Effector memory CD4-positive, alpha-beta T cell (primary cell): ENCODE results near the gene SHISA4.

ENCODE experiments used
- DNase-seq, 3 donors: peaks; one replicate each; pipeline ENCODE4 v3.0.0-alpha.2; 2020
- H3K27ac ChIP-seq: 2 replicates; pipeline ENCODE4 v1.7.0; 2013; ENCODE audit warnings: mild to moderate bottlenecking, low read length, moderate library complexity; ENCODE audit not compliant: insufficient read depth, poor library complexity, severe bottlenecking
- H3K27me3 ChIP-seq: replicated peaks from 2 replicates; pipeline ENCODE4 v1.7.0; 2013; ENCODE audit warnings: mild to moderate bottlenecking, low read length; ENCODE audit not compliant: insufficient read depth, control insufficient read depth, poor library complexity, severe bottlenecking
- H3K36me3 ChIP-seq: 2 replicates; pipeline ENCODE4 v1.7.0; 2013; ENCODE audit warnings: mild to moderate bottlenecking, low read length, moderate library complexity; ENCODE audit not compliant: control insufficient read depth, insufficient read depth
- H3K4me1 ChIP-seq: 2 replicates; pipeline ENCODE4 v1.7.0; 2013; ENCODE audit warnings: low read length, mild to moderate bottlenecking; ENCODE audit not compliant: control insufficient read depth, insufficient read depth, poor library complexity, severe bottlenecking
- H3K4me3 ChIP-seq: 2 replicates; pipeline ENCODE4 v1.7.0; 2013; ENCODE audit warnings: low read length, low read depth, mild to moderate bottlenecking; ENCODE audit not compliant: insufficient read depth, poor library complexity, severe bottlenecking
- H3K9me3 ChIP-seq: 2 replicates; pipeline ENCODE4 v1.7.0; 2013; ENCODE audit warnings: mild to moderate bottlenecking, low read length, moderate library complexity; ENCODE audit not compliant: control insufficient read depth

SHISA4 gene

DNA sequence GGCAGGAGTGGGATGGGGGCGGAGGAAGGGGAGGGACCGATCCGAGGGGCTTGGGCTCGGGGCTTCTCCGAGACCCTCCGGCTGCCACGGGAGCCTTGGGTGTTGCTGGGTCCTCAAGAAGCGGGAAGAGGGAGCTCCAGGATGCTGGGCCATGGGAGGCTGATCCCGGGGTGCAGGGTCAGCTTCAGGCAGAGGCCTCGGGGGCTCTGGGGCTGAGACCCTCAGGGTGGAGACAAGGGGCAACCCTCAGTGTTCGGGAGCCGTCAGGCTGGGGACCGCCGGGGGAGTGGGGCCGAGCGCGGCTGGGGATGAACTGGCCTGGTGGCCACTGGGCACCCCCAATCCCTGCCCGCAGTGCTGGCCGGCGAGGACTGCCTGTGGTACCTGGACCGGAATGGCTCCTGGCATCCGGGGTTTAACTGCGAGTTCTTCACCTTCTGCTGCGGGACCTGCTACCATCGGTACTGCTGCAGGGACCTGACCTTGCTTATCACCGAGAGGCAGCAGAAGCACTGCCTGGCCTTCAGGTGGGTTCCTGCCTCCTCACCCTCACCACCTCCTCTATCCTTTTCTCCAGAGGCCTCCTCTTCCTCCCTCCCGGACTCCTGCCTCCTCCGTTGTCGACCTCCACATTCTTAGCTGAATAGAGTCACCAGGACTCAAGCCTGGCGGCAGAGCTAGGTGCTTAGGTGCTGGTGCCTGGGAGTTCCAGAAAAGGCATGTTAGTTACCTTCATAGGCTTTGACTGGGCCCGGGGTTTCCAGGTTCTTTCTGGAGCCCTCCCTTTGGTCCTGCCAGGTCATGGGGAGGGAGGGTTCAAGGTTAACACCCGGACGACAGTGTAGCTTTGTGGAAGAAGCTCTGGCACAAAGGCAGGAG lies 631 bp downstream of the SHISA4 start:
- Histone ChIP-seq H3K27ac (no peak overlapping the region), H3K9me3 (no peaks in the 10 kb centered on the region), H3K36me3 (no peaks in the 10 kb centered on the region), H3K27me3 (peaks cover 36% of the 10 kb centered on the region), H3K4me1 (peaks cover 12% of the 10 kb centered on the region), H3K4me3 (peak overlapping the region; percentile 55)
- no peak for DNase-seq

DNA sequence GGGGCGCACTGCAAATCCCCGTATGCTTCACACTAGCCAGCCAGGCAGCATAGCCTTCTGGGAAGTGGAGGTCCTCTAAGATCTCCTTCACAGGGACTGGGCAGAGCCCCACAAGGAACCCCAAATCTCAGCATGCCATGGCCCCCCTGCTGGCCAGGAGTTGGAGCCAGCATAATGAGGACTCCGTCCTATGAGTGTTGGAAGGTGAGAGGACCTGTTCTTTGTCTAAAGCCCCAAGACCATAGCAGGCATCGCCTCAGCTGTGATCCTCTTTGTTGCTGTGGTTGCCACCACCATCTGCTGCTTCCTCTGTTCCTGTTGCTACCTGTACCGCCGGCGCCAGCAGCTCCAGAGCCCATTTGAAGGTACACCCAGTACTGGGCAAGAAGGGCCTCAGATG lies 1.5 kb downstream of the SHISA4 start:
- Histone ChIP-seq H3K36me3 (no peaks in the 10 kb centered on the region), H3K9me3 (no peaks in the 10 kb centered on the region), H3K4me3 (no peak overlapping the region), H3K4me1 (peaks cover 12% of the 10 kb centered on the region), H3K27ac (no peak overlapping the region), H3K27me3 (peaks cover 36% of the 10 kb centered on the region)
- no peak for DNase-seq

DNA sequence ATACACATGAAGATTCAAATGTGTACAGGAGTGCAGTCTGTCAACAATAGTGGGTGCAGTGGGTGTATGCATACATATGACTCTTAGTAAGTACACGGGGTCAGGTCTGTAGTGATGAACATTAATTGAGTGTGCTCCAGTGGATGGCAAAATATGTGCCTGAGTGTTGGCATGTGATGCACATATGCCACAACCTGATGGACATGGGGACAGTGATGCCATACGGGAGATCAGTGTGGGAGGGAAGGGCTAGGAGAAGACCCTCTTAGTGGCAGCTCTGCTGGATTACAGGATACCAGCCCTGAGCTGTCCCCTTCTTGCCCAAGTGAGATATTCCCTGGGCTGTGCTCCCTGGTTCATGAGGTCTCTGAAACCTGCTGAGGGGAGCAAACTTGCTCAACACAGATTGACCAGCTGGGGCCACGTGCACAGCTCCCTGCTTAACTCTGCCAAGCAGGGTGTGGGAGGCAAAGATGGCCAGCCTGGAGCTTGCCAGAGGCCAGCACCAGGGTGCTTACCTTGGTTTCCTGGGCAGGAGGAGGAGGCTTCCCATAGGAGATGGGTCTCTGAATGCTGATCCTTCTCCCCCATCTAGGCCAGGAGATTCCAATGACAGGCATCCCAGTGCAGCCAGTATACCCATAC lies 2.2 kb downstream of the SHISA4 start:
- H3K4me1 ChIP-seq = peaks cover 12% of the 10 kb centered on the region

DNA sequence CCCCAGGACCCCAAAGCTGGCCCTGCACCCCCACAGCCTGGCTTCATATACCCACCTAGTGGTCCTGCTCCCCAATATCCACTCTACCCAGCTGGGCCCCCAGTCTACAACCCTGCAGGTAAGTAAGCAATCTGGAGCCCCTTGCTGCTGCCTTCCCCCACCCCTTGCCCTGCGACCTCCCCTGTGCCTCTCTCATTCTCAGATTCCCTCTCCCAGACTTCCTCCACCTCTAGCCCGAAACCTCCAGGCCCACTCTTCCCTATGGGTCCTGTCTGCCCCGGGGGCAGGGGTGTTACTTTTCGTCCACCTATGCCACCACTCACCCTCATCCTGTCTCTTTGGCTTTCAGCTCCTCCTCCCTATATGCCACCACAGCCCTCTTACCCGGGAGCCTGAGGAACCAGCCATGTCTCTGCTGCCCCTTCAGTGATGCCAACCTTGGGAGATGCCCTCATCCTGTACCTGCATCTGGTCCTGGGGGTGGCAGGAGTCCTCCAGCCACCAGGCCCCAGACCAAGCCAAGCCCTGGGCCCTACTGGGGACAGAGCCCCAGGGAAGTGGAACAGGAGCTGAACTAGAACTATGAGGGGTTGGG lies 2.9 kb downstream of the SHISA4 start:
- DNase-seq = no peak
- H3K36me3 ChIP-seq = no peaks in the 10 kb centered on the region
- no peak overlapping the region for H3K4me3 ChIP-seq
- H3K9me3 ChIP-seq = no peaks in the 10 kb centered on the region
- H3K27me3 ChIP-seq = peaks cover 36% of the 10 kb centered on the region
- H3K4me1 ChIP-seq = peaks cover 12% of the 10 kb centered on the region
- H3K27ac ChIP-seq = no peak overlapping the region

More for the DNA sequence above, 2.2 kb downstream of the SHISA4 start:
- Histone ChIP-seq H3K27me3 (peaks cover 36% of the 10 kb centered on the region), H3K27ac (no peak overlapping the region), H3K36me3 (no peaks in the 10 kb centered on the region), H3K4me3 (no peak overlapping the region), H3K9me3 (no peaks in the 10 kb centered on the region)
- DNase-seq = no peak

DNA sequence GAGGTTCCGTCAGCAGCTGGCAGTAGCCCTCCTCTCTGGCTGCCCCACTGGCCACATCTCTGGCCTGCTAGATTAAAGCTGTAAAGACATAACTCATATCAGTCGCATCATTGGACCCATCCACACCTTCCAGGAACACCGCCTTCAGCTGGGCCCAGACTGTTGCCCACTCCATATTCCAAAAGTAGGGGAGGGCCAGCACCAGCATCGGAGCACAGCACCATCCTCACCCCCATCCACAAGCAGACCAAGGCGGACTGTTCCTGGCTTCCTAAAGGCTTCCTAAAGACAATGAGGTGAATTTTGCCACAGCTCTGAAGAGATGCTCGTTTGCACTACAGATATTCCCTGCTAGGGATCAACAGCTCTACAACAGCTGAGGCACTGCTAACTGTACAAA lies 3.5 kb downstream of the SHISA4 start:
- Histone ChIP-seq H3K27me3 (peaks cover 36% of the 10 kb centered on the region), H3K4me3 (no peak overlapping the region), H3K36me3 (no peaks in the 10 kb centered on the region), H3K9me3 (no peaks in the 10 kb centered on the region), H3K4me1 (peaks cover 12% of the 10 kb centered on the region), H3K27ac (no peak overlapping the region)
- DNase-seq = no peak

DNA sequence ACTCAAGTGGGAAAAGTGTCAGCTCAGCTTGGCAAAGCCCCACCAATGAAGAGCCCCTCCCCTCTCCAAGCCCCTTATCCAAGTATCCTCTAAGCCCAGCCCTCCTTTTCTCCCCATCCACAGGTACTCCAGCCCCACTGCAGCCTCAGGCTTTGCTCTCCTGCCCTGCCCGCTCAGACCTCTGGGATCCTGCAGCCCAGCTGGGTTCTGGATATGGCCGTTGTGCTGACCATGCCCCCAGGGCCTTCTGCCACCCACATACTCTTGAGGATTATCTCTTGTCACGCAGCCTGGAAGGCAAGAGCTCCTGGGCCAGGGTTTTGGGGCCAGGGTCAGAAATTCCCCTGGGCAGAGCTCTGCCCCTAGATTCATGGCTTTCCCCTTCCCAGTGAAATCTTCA lies 4.7 kb downstream of the SHISA4 start:
- H3K36me3 ChIP-seq = no peaks in the 10 kb centered on the region
- H3K9me3 ChIP-seq = no peaks in the 10 kb centered on the region
- H3K4me3 ChIP-seq = no peak overlapping the region
- peaks cover 10% of the 10 kb centered on the region for H3K4me1 ChIP-seq
- no peak overlapping the region for H3K27ac ChIP-seq
- DNase-seq = no peak
- peaks cover 25% of the 10 kb centered on the region for H3K27me3 ChIP-seq

DNA sequence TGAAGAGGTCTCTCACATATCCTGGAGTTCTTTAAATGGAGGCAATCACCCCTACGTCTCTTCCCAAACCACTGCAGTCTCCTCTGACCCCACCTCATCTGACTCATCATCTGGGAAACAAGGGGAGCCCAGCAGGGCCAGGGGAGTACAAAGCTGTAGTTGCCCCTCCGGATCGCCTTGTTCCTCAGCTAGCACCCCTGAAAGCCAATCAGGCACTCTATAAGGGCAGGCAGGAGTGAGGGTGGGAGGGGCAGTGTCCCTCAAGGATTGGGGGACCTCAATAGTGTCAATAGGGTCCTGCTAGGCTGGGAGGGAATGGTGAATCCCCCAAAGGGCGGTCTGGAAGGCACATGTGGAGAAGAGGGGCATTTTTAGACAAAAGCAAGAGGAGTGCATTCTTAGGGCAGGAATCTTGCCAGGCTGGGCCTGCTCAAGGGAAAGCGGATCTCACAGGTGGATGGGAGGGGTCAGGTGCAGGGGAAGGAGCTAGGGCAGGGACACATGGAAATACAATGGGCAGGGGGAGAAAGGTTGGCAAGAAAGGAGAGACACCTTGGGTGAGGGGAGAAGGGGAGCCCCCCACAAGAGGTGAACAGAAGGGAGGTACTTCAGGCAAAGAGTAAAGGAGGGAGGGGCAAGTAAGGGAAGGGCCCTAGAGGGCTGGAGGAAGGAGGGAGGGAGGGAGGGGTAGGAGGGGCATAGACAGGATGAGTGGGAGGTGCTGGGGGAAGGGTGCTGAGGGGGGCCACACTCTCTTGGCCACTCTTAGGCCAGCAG lies 5.8 kb downstream of the SHISA4 start:
- H3K27ac ChIP-seq = no peak overlapping the region
- peaks cover 15% of the 10 kb centered on the region for H3K27me3 ChIP-seq
- H3K4me1 ChIP-seq = no peaks in the 10 kb centered on the region
- H3K36me3 ChIP-seq = no peaks in the 10 kb centered on the region
- H3K9me3 ChIP-seq = no peaks in the 10 kb centered on the region
- no peak for DNase-seq
- H3K4me3 ChIP-seq = no peak overlapping the region

DNA sequence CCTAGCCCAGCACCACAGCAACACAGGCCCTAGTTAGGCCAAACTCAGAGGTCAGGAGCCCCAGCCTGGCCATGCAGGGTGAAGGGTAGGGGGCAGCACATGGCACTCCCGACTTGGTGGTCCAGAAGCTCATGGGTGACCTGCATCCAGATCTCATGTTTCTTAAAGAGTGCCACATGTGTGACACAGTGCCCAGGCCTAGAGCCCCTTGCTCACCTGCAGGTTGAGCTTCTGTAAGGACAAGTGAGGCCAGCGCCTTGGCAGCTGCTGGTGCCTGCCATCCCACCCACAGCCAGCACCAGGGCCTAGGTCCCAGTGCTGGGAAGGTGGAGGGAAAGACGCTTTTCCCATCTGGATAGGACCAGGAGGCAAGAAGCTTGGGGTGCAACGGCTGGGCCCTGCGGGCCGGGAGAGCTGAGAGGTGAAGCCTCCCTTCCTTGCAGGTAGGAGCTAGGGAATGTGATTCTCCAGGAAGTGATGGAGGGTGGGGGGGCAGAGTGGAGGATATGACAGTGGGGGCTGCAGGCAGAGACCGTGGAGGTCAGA lies 6.5 kb downstream of the SHISA4 start:
- Histone ChIP-seq H3K27ac (no peak overlapping the region), H3K9me3 (no peaks in the 10 kb centered on the region), H3K36me3 (no peaks in the 10 kb centered on the region), H3K27me3 (peaks cover 8% of the 10 kb centered on the region), H3K4me1 (no peaks in the 10 kb centered on the region), H3K4me3 (no peak overlapping the region)
- no peak for DNase-seq

DNA sequence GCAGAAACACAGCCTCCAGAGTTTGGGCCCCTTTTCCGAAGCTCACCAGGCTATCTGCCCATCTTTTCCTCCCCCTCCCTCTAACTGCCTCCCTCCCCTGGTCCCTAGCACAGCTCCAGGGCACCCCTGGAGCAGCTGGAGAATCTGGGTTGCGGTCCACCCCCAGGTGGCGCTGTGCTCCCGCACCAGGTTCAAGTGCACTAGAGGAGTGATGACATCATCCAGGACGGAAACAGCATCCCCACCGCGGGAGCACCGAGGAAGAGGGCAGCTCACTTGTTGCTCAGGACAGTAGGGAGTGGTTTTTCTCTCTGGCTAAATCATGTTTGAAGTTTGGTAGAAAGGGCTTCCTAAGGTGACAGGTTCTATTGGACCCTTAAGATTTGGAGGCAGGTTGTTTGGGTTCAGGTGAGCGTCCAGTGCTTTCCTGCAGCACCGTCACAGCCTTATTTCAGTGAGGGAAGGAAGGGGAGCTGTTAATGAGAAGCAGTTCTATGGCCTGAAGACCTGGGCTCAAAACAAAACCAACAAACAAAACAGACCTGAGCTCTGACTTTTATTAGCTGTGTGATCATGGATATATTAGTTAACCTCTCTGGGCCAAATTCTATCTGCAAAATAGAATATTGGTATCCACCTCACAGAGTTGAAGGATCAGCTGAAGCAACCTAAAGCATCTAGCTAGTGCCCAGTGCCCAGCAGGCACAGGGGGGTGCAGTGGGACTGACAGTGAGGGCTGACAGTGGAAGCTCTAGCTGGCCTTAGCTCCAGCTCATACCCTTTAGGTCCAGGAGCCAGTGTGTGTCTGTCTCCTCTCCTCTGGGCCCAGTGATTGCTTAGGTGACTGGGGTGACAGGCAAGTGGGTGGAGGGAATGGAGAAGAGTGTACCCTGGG lies 7.5 kb downstream of the SHISA4 start:
- Histone ChIP-seq H3K27me3 (peaks cover 4% of the 10 kb centered on the region), H3K4me3 (no peak overlapping the region), H3K27ac (no peak overlapping the region), H3K4me1 (no peaks in the 10 kb centered on the region), H3K36me3 (no peaks in the 10 kb centered on the region), H3K9me3 (no peaks in the 10 kb centered on the region)
- DNase-seq = peak; percentile 55 to 69 (median 60)
